Left forelimb (tissue), 1 donor: ENCODE measurements around the gene ALDH3A1.
A peak's percentile ranks its signal among the peaks of the same experiment; 100 is the strongest.

Source experiments
- DNase-seq: peaks from one replicate; pipeline ENCODE4 v3.0.0-alpha.2; 2018; ENCODE audit warnings: low spot score

The ALDH3A1 gene

GRCh38 chr17:19759568-19760549, 11.8 kb upstream of the ALDH3A1 start:
- no peak for DNase-seq

- DNase-seq: peak; percentile 50
These were observed 9.6 kb upstream of the ALDH3A1 start for GRCh38 chr17:19757536-19758180.

GRCh38 chr17:19756546-19756945, 8.4 kb upstream of the ALDH3A1 start:
- no peak for DNase-seq

- peak; percentile 60 for DNase-seq
These were observed 7.9 kb upstream of the ALDH3A1 start for GRCh38 chr17:19755821-19756510.

GRCh38 chr17:19755392-19755791, 7.3 kb upstream of the ALDH3A1 start:
- peak; percentile 17 for DNase-seq

GRCh38 chr17:19753661-19754463, 5.8 kb upstream of the ALDH3A1 start:
- peak; percentile 57 for DNase-seq

GRCh38 chr17:19753051-19753509, 5.0 kb upstream of the ALDH3A1 start:
- DNase-seq: peak; percentile 65

- DNase-seq: no peak
These were observed 4.3 kb upstream of the ALDH3A1 start for GRCh38 chr17:19752216-19753050.

GRCh38 chr17:19750835-19751234, 2.7 kb upstream of the ALDH3A1 start:
- no peak for DNase-seq

GRCh38 chr17:19750020-19750572, 2.0 kb upstream of the ALDH3A1 start:
- DNase-seq: no peak

- no peak for DNase-seq
These were observed 702 bp upstream of the ALDH3A1 start for GRCh38 chr17:19748807-19749193.

GRCh38 chr17:19747159-19747719, 859 bp downstream of the ALDH3A1 start:
- no peak for DNase-seq

- no peak for DNase-seq
These were observed 1.6 kb downstream of the ALDH3A1 start for GRCh38 chr17:19746517-19746916.

- peak; percentile 86 for DNase-seq
These were observed 3.0 kb downstream of the ALDH3A1 start for GRCh38 chr17:19744922-19745757.

GRCh38 chr17:19744492-19744891, 3.6 kb downstream of the ALDH3A1 start:
- no peak for DNase-seq

- DNase-seq: no peak
These were observed 4.7 kb downstream of the ALDH3A1 start for GRCh38 chr17:19743101-19744100.

- DNase-seq: no peak
These were observed 5.6 kb downstream of the ALDH3A1 start for GRCh38 chr17:19742495-19742894.
